K562 (cell line): ENCODE results near the gene FAM241B. TPM values are rescaled to one million over a fixed set of nuclear protein-coding genes. Genes with fewer than 3 reads are reported as not detected.
A peak's percentile ranks its signal among the peaks of the same experiment; 100 is the strongest.

Experiments
- ATAC-seq: fragments of 200-7000 bp; cut with Tn5 transposase; 3 replicates; pipeline ENCODE4 v1.9.1; 2020; ENCODE audit warnings: moderate library complexity
- BruUV-seq: library from RNA; stranded (reverse); fragments of 400-500 nt; replicated peaks from 2 replicates; lab custom pipeline; 2021; lab: Mats Ljungman, UMichigan
- CTCF ChIA-PET: fragments of 300-600 bp; formaldehyde crosslinking; extraction: SDS; loops from one replicate; lab custom pipeline; 2021; ENCODE audit warnings: low intra/inter-chr PET ratio; lab: Yijun Ruan, JAX
- POLR2A ChIA-PET: fragments of 300-600, 350-650 bp; sonication (Branson Sonifier 250); formaldehyde crosslinking; extraction: SDS; loops from one replicate; lab custom pipeline; 2021; ENCODE audit warnings: antibody characterized with exemption, inconsistent platforms; lab: Yijun Ruan, JAX
- DNase-seq, 4 experiments: peaks; one replicate each; pipeline versions ENCODE4 v3.0.0 to v3.0.0-alpha.2; 2011 to 2018; ENCODE audit warnings: low spot score in 3 of 4, mixed read lengths in 3 of 4; ENCODE audit errors: extremely low read depth in 1 of 4
- FAIRE-seq: peaks from 2 replicates; lab custom pipeline; 2011; peaks lifted over from hg19 to GRCh38; lab: Jason Lieb, UNC
- H2AFZ ChIP-seq: 2 replicates; pipeline ENCODE4 v1.6.0; 2011; ENCODE audit warnings: low read depth, low read length, control low read depth, inconsistent platforms
- H3K27ac ChIP-seq: fragments of 200-600 bp; 3 replicates; pipeline ENCODE4 v1.8.0; 2011; ENCODE audit warnings: low read depth, mild to moderate bottlenecking, control low read depth, inconsistent platforms, low read length, moderate library complexity, mixed read lengths; ENCODE audit errors: extremely low read depth
- H3K27me3 ChIP-seq, 2 experiments: fragments of 300-600 bp in 1 of 2; 2 replicates in 1 of 2; 3 replicates in 1 of 2; pipeline versions ENCODE4 v1.6.0 to v1.8.0; 2011; ENCODE audit warnings: inconsistent platforms in 2 of 2, low read length in 2 of 2, mild to moderate bottlenecking in 1 of 2, mixed read lengths in 1 of 2, moderate library complexity in 1 of 2; ENCODE audit not compliant: control insufficient read depth in 2 of 2, insufficient read depth in 2 of 2
- H3K36me3 ChIP-seq: fragments of 300-600 bp; 3 replicates; pipeline ENCODE4 v1.8.0; 2011; ENCODE audit warnings: mild to moderate bottlenecking, low read length, inconsistent platforms; ENCODE audit not compliant: control insufficient read depth, insufficient read depth
- H3K4me1 ChIP-seq, 2 experiments: fragments of 200-600 bp in 1 of 2; replicated peaks in 1 of 2; 2 replicates in 1 of 2; 3 replicates in 1 of 2; pipeline versions ENCODE4 v1.5.1 to v1.8.0; 2011; ENCODE audit warnings: inconsistent platforms in 2 of 2, low read length in 2 of 2, mild to moderate bottlenecking in 1 of 2, mixed read lengths in 1 of 2, moderate library complexity in 1 of 2; ENCODE audit not compliant: control insufficient read depth in 2 of 2, insufficient read depth in 2 of 2
- H3K4me2 ChIP-seq: 2 replicates; pipeline ENCODE4 v1.6.1; 2011; ENCODE audit warnings: low read length, control low read depth, inconsistent platforms, mixed read lengths; ENCODE audit not compliant: insufficient read depth
- H3K4me3 ChIP-seq: fragments of 200-600 bp; sonication (generic), shearing (Covaris generic); 2 replicates; pipeline ENCODE4 v1.5.1; 2016; ENCODE audit warnings: control low read depth, inconsistent platforms
- H3K79me2 ChIP-seq: fragments of 200-600 bp; 3 replicates; pipeline ENCODE4 v1.8.0; 2011; ENCODE audit warnings: low read length, inconsistent platforms; ENCODE audit not compliant: control insufficient read depth, insufficient read depth
- H3K9ac ChIP-seq, 2 experiments: 2 replicates each; pipeline versions ENCODE4 v1.6.0 to v1.6.1; 2011; ENCODE audit warnings: low read depth in 2 of 2, low read length in 2 of 2, control low read depth in 1 of 2, inconsistent platforms in 1 of 2, mild to moderate bottlenecking in 1 of 2, mixed read lengths in 1 of 2; ENCODE audit not compliant: insufficient read depth in 1 of 2
- H3K9me1 ChIP-seq: one replicate; pipeline ENCODE4 v1.6.0; 2011; ENCODE audit warnings: inconsistent platforms, mild to moderate bottlenecking, low read length, moderate library complexity; ENCODE audit not compliant: control insufficient read depth, insufficient read depth
- H3K9me3 ChIP-seq: replicated peaks from 2 replicates; pipeline ENCODE4 v1.5.1; 2011; ENCODE audit warnings: low read depth, low read length, inconsistent platforms; ENCODE audit not compliant: control insufficient read depth, insufficient read depth
- H4K20me1 ChIP-seq: replicated peaks from 2 replicates; pipeline ENCODE4 v1.6.1; 2011; ENCODE audit warnings: low read length, inconsistent platforms, mixed read lengths; ENCODE audit not compliant: control insufficient read depth, insufficient read depth
- SIX5 ChIP-seq, 2 experiments: IDR thresholded peaks; 2 replicates each; pipeline ENCODE4 v1.6.1; 2011; ENCODE audit warnings: low read length in 2 of 2, borderline replicate concordance in 1 of 2, low read depth in 1 of 2, mild to moderate bottlenecking in 1 of 2, moderate library complexity in 1 of 2; ENCODE audit not compliant: insufficient read depth in 1 of 2
- SMAD1 ChIP-seq: fragments of 150-350 bp; IDR thresholded peaks from 2 replicates; pipeline ENCODE4 v1.6.1; 2014; ENCODE audit warnings: low read length, low read depth; ENCODE audit not compliant: partially characterized antibody
- SPI1 ChIP-seq: IDR thresholded peaks from 2 replicates; pipeline ENCODE4 v1.6.1; 2011; ENCODE audit warnings: low read depth, low read length, control low read depth, borderline replicate concordance
- WGBS: fragments of 100-300 bp; shearing (Covaris generic); methylation state at CpG from one replicate; pipeline ENCODE4 v1.1.6; 2016; ENCODE audit warnings: low coverage, mixed read lengths; ENCODE audit not compliant: insufficient coverage; ENCODE audit errors: missing lambda C conversion rate; 5-methylcytosine and 5-hydroxymethylcytosine counted together
- in situ Hi-C: fragments of 300-500 bp; cut with MboI; formaldehyde crosslinking; loops from 4 replicates; pipeline ENCODE4 v1.15.0; 2018; ENCODE audit warnings: inconsistent platforms, mixed read lengths
- intact Hi-C: fragments of 100-400 bp; cut with micrococcal nuclease; formaldehyde crosslinking; loops from 2 replicates; pipeline ENCODE4 v1.14.2; 2022
- polyA plus RNA-seq, 8 experiments: library from polyadenylated mRNA; depleted of rRNA in 4 of 8; stranded (reverse) in 5 of 8; unstranded in 3 of 8; fragments of >200 nt; fragmentation: Nextera tagmentation in 2 of 8; fragmentation: Illumina TruSeq in 1 of 8; extraction: Ambion mirVana in 2 of 8; extraction: Trizol in 1 of 8; gene quantifications; 2 replicates each; pipeline versions ENCODE4 v1.2.1 to v1.2.3, GENCODE V29; 2011 to 2014; ENCODE audit warnings: inconsistent platforms in 1 of 8, missing spikeins in 1 of 8
- total RNA-seq, 7 experiments: library from RNA; depleted of rRNA in 6 of 7; stranded (reverse); fragments of >200 nt in 6 of 7; fragmentation: Illumina TruSeq in 2 of 7; extraction: Trizol in 2 of 7; gene quantifications; 2 replicates each; pipeline versions ENCODE4 v1.2.1 to v1.2.3, GENCODE V29; 2011 to 2021; ENCODE audit warnings: low replicate concordance in 1 of 7

Gene FAM241B
- total and polyA plus RNA-seq, 9 of the 15 experiments (the other 6 are each of a cell fraction or from before 2014, with no cell fraction given) = 1.9 to 11.1 (median 3.0) TPM

- FAIRE-seq (no peak), ATAC-seq (no peak), DNase-seq (no peak)
- Histone ChIP-seq H3K9ac (0 out of 4 replicates have a peak overlapping the region, but pooled peaks of 1 of the 2 experiments have one; percentile 14), H3K36me3 (no peaks in the 10 kb centered on the region), H3K27ac (no peak overlapping the region), H3K27me3 (peaks cover 0 to 61% of the 10 kb centered on the region in 2 experiments; a peak in 2 of 5 replicates), H3K4me1 (peaks cover 0 to 3% of the 10 kb centered on the region in 2 experiments; a peak in 1 of 5 replicates), H4K20me1 (no peaks in the 10 kb centered on the region), H2AFZ (no peak overlapping the region), H3K9me1 (no peaks in the 10 kb centered on the region), H3K79me2 (no peaks in the 10 kb centered on the region), H3K9me3 (no peaks in the 10 kb centered on the region), H3K4me2 (no peak overlapping the region), H3K4me3 (no peak overlapping the region)
- BruUV-seq = no TSS peak
- in situ Hi-C loops (loop anchor here (5.0 to 25.0 kb wide), 3 partner anchors 121 to 401 kb away; no protein-coding TSS in a partner anchor), intact Hi-C loops (loop anchor here (1.0 to 10.0 kb wide), 3 partner anchors 123 to 404 kb away; no protein-coding TSS in a partner anchor)
- 2% methylated on average over 8 of the region's 8 CpGs for whole genome bisulfite sequencing
- POLR2A ChIA-PET = no interaction called here
- TF ChIP-seq SIX5 (IDR thresholded peaks at IDR 0.05; ENCODE audit: borderline replicate concordance in 1 of 2, insufficient read depth in 1 of 2, low read depth in 1 of 2, low read length in 2 of 2) (no peak), SPI1 (0 out of 2 replicates have a peak, but pooled peaks have one; percentile 1), SMAD1 (no peak)
- CTCF ChIA-PET = interaction anchor here (0.7 to 6.1 kb wide), 6 partner anchors 9 to 1919 kb away, joined by 3 to 80 read pairs (median 4); partner anchors contain the start of gene FAM241B
Observed at GRCh38 chr10:69638642-69639041, 8.6 kb downstream of the FAM241B start.
